ENCODE measurements around the gene KNL1.

Gene KNL1

DNA sequence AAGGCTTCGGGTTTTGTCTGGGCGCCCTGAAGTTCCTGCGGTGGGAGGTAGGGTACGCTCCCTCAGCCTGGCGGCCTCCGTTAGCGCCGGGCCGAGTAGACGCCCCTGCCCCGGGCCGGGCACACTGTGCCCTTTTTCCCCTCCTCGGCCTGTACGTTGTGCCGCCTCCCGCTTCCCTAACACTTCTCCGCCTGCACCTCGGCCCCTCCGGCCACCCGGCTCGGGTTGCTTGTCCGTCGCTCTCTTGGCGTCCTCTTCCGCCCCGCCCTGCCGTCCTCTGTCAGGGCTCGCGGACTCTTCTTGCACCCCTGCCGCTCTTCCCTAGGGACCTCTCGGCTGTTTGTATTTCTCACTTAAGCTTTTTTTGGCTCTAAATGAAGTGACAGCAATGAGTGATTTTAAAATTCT, 384 bp downstream of the KNL1 start:
- Histone ChIP-seq H3K27me3 (ENCODE audit: insufficient read depth, poor library complexity, severe bottlenecking) (no peaks in the 10 kb centered on the region), H3K4me3 (ENCODE audit: severe bottlenecking) (peak overlapping the region; percentile 85), H3K4me1 (ENCODE audit: insufficient read depth, poor library complexity, severe bottlenecking) (peaks cover 16% of the 10 kb centered on the region), H3K27ac (ENCODE audit: poor library complexity, severe bottlenecking) (peak overlapping the region; percentile 89), H3K36me3 (ENCODE audit: low read depth) (0 out of 2 replicates have a peak, but pooled peaks cover 3% of the 10 kb centered on the region), H3K9me3 (ENCODE audit: severe bottlenecking) (no peaks in the 10 kb centered on the region)
- DNase-seq (ENCODE audit: low spot score), result peak; percentile 87
- ATAC-seq (ENCODE audit: low read depth), result peak; percentile 68
- TF ChIP-seq, protein P1, sequence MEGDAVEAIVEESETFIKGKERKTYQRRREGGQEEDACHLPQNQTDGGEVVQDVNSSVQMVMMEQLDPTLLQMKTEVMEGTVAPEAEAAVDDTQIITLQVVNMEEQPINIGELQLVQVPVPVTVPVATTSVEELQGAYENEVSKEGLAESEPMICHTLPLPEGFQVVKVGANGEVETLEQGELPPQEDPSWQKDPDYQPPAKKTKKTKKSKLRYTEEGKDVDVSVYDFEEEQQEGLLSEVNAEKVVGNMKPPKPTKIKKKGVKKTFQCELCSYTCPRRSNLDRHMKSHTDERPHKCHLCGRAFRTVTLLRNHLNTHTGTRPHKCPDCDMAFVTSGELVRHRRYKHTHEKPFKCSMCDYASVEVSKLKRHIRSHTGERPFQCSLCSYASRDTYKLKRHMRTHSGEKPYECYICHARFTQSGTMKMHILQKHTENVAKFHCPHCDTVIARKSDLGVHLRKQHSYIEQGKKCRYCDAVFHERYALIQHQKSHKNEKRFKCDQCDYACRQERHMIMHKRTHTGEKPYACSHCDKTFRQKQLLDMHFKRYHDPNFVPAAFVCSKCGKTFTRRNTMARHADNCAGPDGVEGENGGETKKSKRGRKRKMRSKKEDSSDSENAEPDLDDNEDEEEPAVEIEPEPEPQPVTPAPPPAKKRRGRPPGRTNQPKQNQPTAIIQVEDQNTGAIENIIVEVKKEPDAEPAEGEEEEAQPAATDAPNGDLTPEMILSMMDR (IDR thresholded peaks at IDR 0.05; ENCODE audit: poor library complexity, severe bottlenecking), result no peak

DNA sequence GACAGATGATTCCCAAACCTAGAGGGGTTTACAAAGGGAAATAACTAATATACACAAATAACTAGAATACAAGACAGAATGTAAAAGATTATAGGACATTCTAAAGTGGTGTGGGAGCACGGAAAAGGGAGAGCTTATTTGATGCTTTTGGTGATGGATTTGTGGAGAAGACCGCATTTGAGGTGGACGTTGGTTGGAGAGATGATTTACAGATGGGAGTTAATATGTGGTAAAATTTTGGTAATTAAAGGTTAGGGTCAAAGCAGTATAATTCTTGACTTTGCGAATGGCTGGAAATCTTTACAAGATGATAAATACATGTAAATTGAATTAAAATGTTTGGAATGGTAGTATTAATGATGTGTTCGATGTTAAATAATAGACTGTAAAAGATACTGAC, 1.2 kb downstream of the KNL1 start:
- H3K4me3 ChIP-seq (ENCODE audit: severe bottlenecking), result peak overlapping the region; percentile 85
- H3K36me3 ChIP-seq (ENCODE audit: low read depth), result 0 out of 2 replicates have a peak, but pooled peaks cover 3% of the 10 kb centered on the region
- H3K9me3 ChIP-seq (ENCODE audit: severe bottlenecking), result no peaks in the 10 kb centered on the region
- no peak for ATAC-seq (ENCODE audit: low read depth)
- TF ChIP-seq, protein P1 (IDR thresholded peaks at IDR 0.05; ENCODE audit: poor library complexity, severe bottlenecking), result no peak
- H3K4me1 ChIP-seq (ENCODE audit: insufficient read depth, poor library complexity, severe bottlenecking), result peaks cover 16% of the 10 kb centered on the region
- H3K27ac ChIP-seq (ENCODE audit: poor library complexity, severe bottlenecking), result peak overlapping the region; percentile 89
- no peaks in the 10 kb centered on the region for H3K27me3 ChIP-seq (ENCODE audit: insufficient read depth, poor library complexity, severe bottlenecking)
- DNase-seq (ENCODE audit: low spot score), result no peak

DNA sequence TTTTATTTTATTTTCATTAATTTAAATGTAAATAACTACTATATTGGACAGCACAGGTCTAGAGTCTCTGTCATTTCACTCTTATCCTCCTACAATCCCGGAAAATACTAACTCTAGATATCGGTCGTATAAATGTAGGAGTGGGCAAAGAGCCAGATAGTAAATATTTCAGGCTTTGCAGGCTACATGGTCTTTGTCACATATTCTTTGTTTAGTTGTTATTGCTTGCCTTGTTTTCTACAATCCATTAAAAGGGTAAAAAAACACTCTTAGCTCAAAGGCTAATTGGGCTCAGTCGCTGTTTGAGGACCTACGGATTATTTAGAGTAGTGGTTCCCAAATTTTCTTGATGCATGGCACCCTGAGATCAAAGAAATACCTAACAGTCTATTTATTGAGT, 1.7 kb downstream of the KNL1 start:
- TF ChIP-seq, protein P1 (IDR thresholded peaks at IDR 0.05; ENCODE audit: poor library complexity, severe bottlenecking), result no peak
- Histone ChIP-seq H3K9me3 (ENCODE audit: severe bottlenecking) (no peaks in the 10 kb centered on the region), H3K36me3 (ENCODE audit: low read depth) (0 out of 2 replicates have a peak, but pooled peaks cover 3% of the 10 kb centered on the region), H3K27ac (ENCODE audit: poor library complexity, severe bottlenecking) (no peak overlapping the region), H3K4me1 (ENCODE audit: insufficient read depth, poor library complexity, severe bottlenecking) (peaks cover 16% of the 10 kb centered on the region), H3K4me3 (ENCODE audit: severe bottlenecking) (peak overlapping the region; percentile 85), H3K27me3 (ENCODE audit: insufficient read depth, poor library complexity, severe bottlenecking) (no peaks in the 10 kb centered on the region)
- DNase-seq (ENCODE audit: low spot score) (no peak), ATAC-seq (ENCODE audit: low read depth) (no peak)

DNA sequence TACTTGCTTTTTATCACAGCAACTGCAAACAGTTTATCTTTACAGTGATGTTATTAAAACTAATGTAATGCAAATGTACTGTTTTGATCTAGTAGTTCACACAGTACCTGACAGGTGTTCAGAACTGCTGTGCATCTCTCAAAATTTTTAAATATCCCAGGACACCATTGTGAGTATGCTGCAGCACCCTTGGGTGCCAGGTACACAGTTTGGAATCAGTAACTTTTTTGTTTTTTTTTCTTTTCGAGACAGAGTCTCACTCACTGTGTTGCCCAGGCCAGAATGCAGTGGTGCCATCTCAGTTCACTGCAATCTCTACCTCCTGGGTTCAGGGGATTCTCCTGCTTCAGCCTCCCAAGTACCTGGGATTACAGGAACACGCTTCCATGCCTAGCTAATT, 3.0 kb downstream of the KNL1 start:
- no peak for DNase-seq (ENCODE audit: low spot score)
- no peak overlapping the region for H3K4me3 ChIP-seq (ENCODE audit: severe bottlenecking)
- H3K36me3 ChIP-seq (ENCODE audit: low read depth), result 0 out of 2 replicates have a peak, but pooled peaks cover 3% of the 10 kb centered on the region
- H3K27ac ChIP-seq (ENCODE audit: poor library complexity, severe bottlenecking), result no peak overlapping the region
- H3K9me3 ChIP-seq (ENCODE audit: severe bottlenecking), result no peaks in the 10 kb centered on the region
- H3K27me3 ChIP-seq (ENCODE audit: insufficient read depth, poor library complexity, severe bottlenecking), result no peaks in the 10 kb centered on the region
- H3K4me1 ChIP-seq (ENCODE audit: insufficient read depth, poor library complexity, severe bottlenecking), result peaks cover 16% of the 10 kb centered on the region
- ATAC-seq (ENCODE audit: low read depth), result no peak
- TF ChIP-seq, protein P1 (IDR thresholded peaks at IDR 0.05; ENCODE audit: poor library complexity, severe bottlenecking), result no peak

DNA sequence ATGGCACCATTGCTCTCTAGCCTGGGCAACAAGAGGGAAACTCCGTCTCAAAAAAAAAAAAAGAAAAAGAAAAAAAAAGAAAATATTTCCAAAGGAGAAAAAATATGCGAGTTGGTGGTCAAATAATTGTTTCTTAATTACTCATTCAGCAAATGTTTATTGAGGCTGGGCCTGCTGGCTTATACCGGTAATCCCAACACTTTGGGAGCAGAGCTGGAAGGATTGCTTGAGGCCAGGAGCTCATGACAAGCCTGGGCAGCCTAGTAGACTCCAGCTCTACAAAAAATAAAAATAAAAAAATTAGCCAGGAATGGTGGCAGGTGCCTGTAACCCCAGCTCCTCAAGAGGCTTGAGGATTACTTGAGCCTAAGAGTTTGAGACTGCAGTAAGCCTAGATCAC, 4.1 kb downstream of the KNL1 start:
- H3K4me1 ChIP-seq (ENCODE audit: insufficient read depth, poor library complexity, severe bottlenecking), result peaks cover 16% of the 10 kb centered on the region
- no peaks in the 10 kb centered on the region for H3K9me3 ChIP-seq (ENCODE audit: severe bottlenecking)
- peaks cover 4% of the 10 kb centered on the region; the same call in 1 of the 2 replicates for H3K36me3 ChIP-seq (ENCODE audit: low read depth)
- H3K27ac ChIP-seq (ENCODE audit: poor library complexity, severe bottlenecking), result peak overlapping the region; percentile 7
- H3K27me3 ChIP-seq (ENCODE audit: insufficient read depth, poor library complexity, severe bottlenecking), result no peaks in the 10 kb centered on the region
- no peak overlapping the region for H3K4me3 ChIP-seq (ENCODE audit: severe bottlenecking)
- TF ChIP-seq, protein P1 (IDR thresholded peaks at IDR 0.05; ENCODE audit: poor library complexity, severe bottlenecking), result no peak
- DNase-seq (ENCODE audit: low spot score) (no peak), ATAC-seq (ENCODE audit: low read depth) (peak; percentile 21; the same call in 1 of the 3 replicates)

Measured in RWPE2 (cell line).